ENCODE data around the gene PPP1R1C.

The PPP1R1C gene

GRCh38 chr2:181998891-181999654, 13.4 kb downstream of the PPP1R1C start:
- Histone ChIP-seq H3K4me3 (ENCODE audit: low read length) (no peak overlapping the region), H3K4me1 (ENCODE audit: control insufficient read depth, low read length) (peaks cover 19% of the 10 kb centered on the region), H3K27ac (ENCODE audit: low read depth, low read length) (no peak overlapping the region), H3K36me3 (ENCODE audit: control insufficient read depth, low read length) (no peaks in the 10 kb centered on the region), H3F3A (ENCODE audit: control insufficient read depth, insufficient read depth) (no peaks in the 10 kb centered on the region), H3K79me2 (ENCODE audit: control insufficient read depth, low read length) (no peaks in the 10 kb centered on the region), H4K20me1 (ENCODE audit: control insufficient read depth, insufficient read depth, low read depth, low read length) (no peaks in the 10 kb centered on the region), H3K9me2 (replicated peaks; ENCODE audit: control insufficient read depth, low read length) (no peaks in the 10 kb centered on the region), H3K9me3 (ENCODE audit: control insufficient read depth, insufficient read depth, low read length) (no peaks in the 10 kb centered on the region), H3K4me2 (ENCODE audit: low read length) (no peak overlapping the region), H3K27me3 (ENCODE audit: control insufficient read depth, low read length) (no peaks in the 10 kb centered on the region)
- no peak for TF ChIP-seq EZH2phosphoT487 (IDR thresholded peaks at IDR 0.05; ENCODE audit: borderline replicate concordance, low read length)
- TF ChIP-seq CTCF (IDR thresholded peaks at IDR 0.05; ENCODE audit: low read depth, low read length, poor library complexity, severe bottlenecking): no peak

GRCh38 chr2:181999911-182000310, 14.3 kb downstream of the PPP1R1C start:
- H3K79me2 ChIP-seq (ENCODE audit: control insufficient read depth, low read length): no peaks in the 10 kb centered on the region
- no peak overlapping the region for H3K4me3 ChIP-seq (ENCODE audit: low read length)
- TF ChIP-seq EZH2phosphoT487 (IDR thresholded peaks at IDR 0.05; ENCODE audit: borderline replicate concordance, low read length) (no peak), CTCF (IDR thresholded peaks at IDR 0.05; ENCODE audit: low read depth, low read length, poor library complexity, severe bottlenecking) (no peak)
- peaks cover 11% of the 10 kb centered on the region for H3K4me1 ChIP-seq (ENCODE audit: control insufficient read depth, low read length)
- H3K27me3 ChIP-seq (ENCODE audit: control insufficient read depth, low read length): no peaks in the 10 kb centered on the region
- H3K36me3 ChIP-seq (ENCODE audit: control insufficient read depth, low read length): no peaks in the 10 kb centered on the region
- no peak overlapping the region for H3K27ac ChIP-seq (ENCODE audit: low read depth, low read length)
- no peaks in the 10 kb centered on the region for H3F3A ChIP-seq (ENCODE audit: control insufficient read depth, insufficient read depth)
- H3K9me3 ChIP-seq (ENCODE audit: control insufficient read depth, insufficient read depth, low read length): no peaks in the 10 kb centered on the region
- H3K4me2 ChIP-seq (ENCODE audit: low read length): no peak overlapping the region
- H3K9me2 ChIP-seq (replicated peaks; ENCODE audit: control insufficient read depth, low read length): no peaks in the 10 kb centered on the region
- no peaks in the 10 kb centered on the region for H4K20me1 ChIP-seq (ENCODE audit: control insufficient read depth, insufficient read depth, low read depth, low read length)

- H3K9me3 ChIP-seq (ENCODE audit: control insufficient read depth, insufficient read depth, low read length): no peaks in the 10 kb centered on the region
- H3K9me2 ChIP-seq (replicated peaks; ENCODE audit: control insufficient read depth, low read length): no peaks in the 10 kb centered on the region
- H3F3A ChIP-seq (ENCODE audit: control insufficient read depth, insufficient read depth): no peaks in the 10 kb centered on the region
- no peaks in the 10 kb centered on the region for H3K79me2 ChIP-seq (ENCODE audit: control insufficient read depth, low read length)
- H3K4me1 ChIP-seq (ENCODE audit: control insufficient read depth, low read length): no peaks in the 10 kb centered on the region
- TF ChIP-seq CTCF (IDR thresholded peaks at IDR 0.05; ENCODE audit: low read depth, low read length, poor library complexity, severe bottlenecking) (no peak), EZH2phosphoT487 (IDR thresholded peaks at IDR 0.05; ENCODE audit: borderline replicate concordance, low read length) (no peak)
- no peak overlapping the region for H3K4me2 ChIP-seq (ENCODE audit: low read length)
- no peaks in the 10 kb centered on the region for H4K20me1 ChIP-seq (ENCODE audit: control insufficient read depth, insufficient read depth, low read depth, low read length)
- no peak overlapping the region for H3K27ac ChIP-seq (ENCODE audit: low read depth, low read length)
- no peaks in the 10 kb centered on the region for H3K36me3 ChIP-seq (ENCODE audit: control insufficient read depth, low read length)
- no peaks in the 10 kb centered on the region for H3K27me3 ChIP-seq (ENCODE audit: control insufficient read depth, low read length)
- no peak overlapping the region for H3K4me3 ChIP-seq (ENCODE audit: low read length)
Measured at GRCh38 chr2:182004945-182005520, 19.4 kb downstream of the PPP1R1C start.
